RWPE2 (cell line): ENCODE measurements around the gene MRM2.
A peak's percentile ranks its signal among the peaks of the same experiment; 100 is the strongest.
"Not testable (repeated sequence)": the region's sequence is repeated elsewhere in the genome, so short reads cannot be mapped to it uniquely, and the experiment has no call there.

Experiments
- ATAC-seq: fragments of 200-7000 bp; cut with Tn5 transposase; 3 replicates; pipeline ENCODE4 v1.9.1; 2021; ENCODE audit warnings: low read depth
- DNase-seq: peaks from one replicate; pipeline ENCODE4 v3.0.0-alpha.2; 2020; ENCODE audit warnings: low spot score
- H3K27ac ChIP-seq: fragments of 450-650 bp; 2 replicates; pipeline ENCODE4 v1.5.1; 2017; ENCODE audit warnings: mild to moderate bottlenecking; ENCODE audit not compliant: poor library complexity, severe bottlenecking
- H3K27me3 ChIP-seq: fragments of 250-450 bp; sonication (Bioruptor Pico); 2 replicates; pipeline ENCODE4 v1.5.1; 2021; ENCODE audit warnings: mild to moderate bottlenecking, moderate library complexity; ENCODE audit not compliant: insufficient read depth, poor library complexity, severe bottlenecking
- H3K36me3 ChIP-seq: fragments of 250-450 bp; sonication (Bioruptor Pico); 2 replicates; pipeline ENCODE4 v1.5.1; 2020; ENCODE audit warnings: low read depth, mild to moderate bottlenecking, moderate library complexity
- H3K4me1 ChIP-seq: fragments of 250-450 bp; sonication (Bioruptor Pico); 2 replicates; pipeline ENCODE4 v1.5.1; 2021; ENCODE audit warnings: mild to moderate bottlenecking, moderate library complexity; ENCODE audit not compliant: insufficient read depth, poor library complexity, severe bottlenecking
- H3K4me3 ChIP-seq: fragments of 250-450 bp; sonication (Bioruptor Pico); 2 replicates; pipeline ENCODE4 v1.5.1; 2021; ENCODE audit warnings: mild to moderate bottlenecking, moderate library complexity; ENCODE audit not compliant: severe bottlenecking
- H3K9me3 ChIP-seq: fragments of 250-450 bp; sonication (Bioruptor Pico); 2 replicates; pipeline ENCODE4 v1.5.1; 2021; ENCODE audit warnings: mild to moderate bottlenecking, moderate library complexity; ENCODE audit not compliant: severe bottlenecking
- CTCF ChIP-seq: fragments of 450-650 bp; IDR thresholded peaks from one replicate; pipeline ENCODE4 v1.5.1; 2017; ENCODE audit warnings: mild to moderate bottlenecking, moderate library complexity; ENCODE audit not compliant: poor library complexity, severe bottlenecking

MRM2 gene

GRCh38 chr7:2269991-2270460 is 28.0 kb upstream of the MRM2 start:
- Histone ChIP-seq H3K4me1 (peaks cover 14% of the 10 kb centered on the region), H3K36me3 (no peaks in the 10 kb centered on the region; the same call in 1 of the 2 replicates), H3K27ac (peak overlapping the region; percentile 35), H3K9me3 (no peaks in the 10 kb centered on the region), H3K4me3 (no peak overlapping the region), H3K27me3 (no peaks in the 10 kb centered on the region)
- ATAC-seq (no peak), DNase-seq (no peak)
- no peak for TF ChIP-seq CTCF

- H3K27me3 ChIP-seq, H3K36me3 ChIP-seq, DNase-seq, H3K4me3 ChIP-seq, ATAC-seq, H3K9me3 ChIP-seq: not testable (repeated sequence)
- Histone ChIP-seq H3K4me1 (peaks cover 14% of the 10 kb centered on the region), H3K27ac (peak overlapping the region; percentile 35)
Measured at GRCh38 chr7:2269089-2269990, 27.3 kb upstream of the MRM2 start.

- no peak for TF ChIP-seq CTCF
- Histone ChIP-seq H3K9me3 (no peaks in the 10 kb centered on the region), H3K4me1 (peaks cover 14% of the 10 kb centered on the region), H3K4me3 (no peak overlapping the region), H3K27ac (peak overlapping the region; percentile 40), H3K27me3 (no peaks in the 10 kb centered on the region), H3K36me3 (peaks cover 4% of the 10 kb centered on the region; the same call in 1 of the 2 replicates)
- ATAC-seq (peak; percentile 91), DNase-seq (no peak)
Measured at GRCh38 chr7:2266911-2267310, 24.9 kb upstream of the MRM2 start.

- ATAC-seq: no peak
- H3K36me3 ChIP-seq: peaks cover 4% of the 10 kb centered on the region; the same call in 1 of the 2 replicates
- DNase-seq: no peak
- H3K9me3 ChIP-seq: no peaks in the 10 kb centered on the region
- TF ChIP-seq CTCF: no peak
- H3K27ac ChIP-seq: no peak overlapping the region
- H3K4me3 ChIP-seq: no peak overlapping the region
- peaks cover 7% of the 10 kb centered on the region for H3K4me1 ChIP-seq
- H3K27me3 ChIP-seq: no peaks in the 10 kb centered on the region
Measured at GRCh38 chr7:2264158-2264557, 22.2 kb upstream of the MRM2 start.

GRCh38 chr7:2263176-2263575 is 21.2 kb upstream of the MRM2 start:
- DNase-seq (no peak), ATAC-seq (no peak)
- no peaks in the 10 kb centered on the region for H3K27me3 ChIP-seq
- H3K4me1 ChIP-seq: peaks cover 7% of the 10 kb centered on the region
- no peaks in the 10 kb centered on the region for H3K9me3 ChIP-seq
- H3K36me3 ChIP-seq: peaks cover 4% of the 10 kb centered on the region; the same call in 1 of the 2 replicates
- H3K27ac ChIP-seq: no peak overlapping the region
- TF ChIP-seq CTCF: no peak
- no peak overlapping the region for H3K4me3 ChIP-seq
